Measurements from ENCODE around the gene PTCSC3. TPM values are rescaled to one million over a fixed set of nuclear protein-coding genes. Genes with fewer than 3 reads are reported as not detected.

The PTCSC3 gene
- total and polyA plus RNA-seq, 4 experiments from 2014 or later = not detected

GRCh38 chr14:36204461-36205073, 28.0 kb upstream of the PTCSC3 start:
- CTCF ChIA-PET (ENCODE audit: partially characterized antibody) = no interaction called here
- Mint-ChIP-seq H3K27ac (no peak overlapping the region), H3K4me1 (no peaks in the 10 kb centered on the region)

GRCh38 chr14:36198378-36198777, 21.9 kb upstream of the PTCSC3 start:
- Histone ChIP-seq H3K36me3 (ENCODE audit: insufficient read depth, low read length) (no peaks in the 10 kb centered on the region), H3K27ac (ENCODE audit: low read depth, low read length) (no peak overlapping the region), H3K4me3 (ENCODE audit: low read length in 2 of 2) (no peak overlapping the region), H3K4me1 (ENCODE audit: insufficient read depth, low read length) (no peaks in the 10 kb centered on the region), H3K9me3 (ENCODE audit: control insufficient read depth in 1 of 2, low read length in 2 of 2) (no peaks in the 10 kb centered on the region), H3K27me3 (ENCODE audit: insufficient read depth, low read length) (no peaks in the 10 kb centered on the region)
- POLR2A ChIA-PET (ENCODE audit: partially characterized antibody) = no interaction called here
- Mint-ChIP-seq H3K4me3 (no peak overlapping the region), H3K27me3 (peaks cover 4 to 9% of the 10 kb centered on the region in 2 donors), H3K9me3 (peaks cover 0 to 5% (median 2%) of the 10 kb centered on the region in 8 donors), H3K36me3 (no peaks in the 10 kb centered on the region), H3K4me1 (no peaks in the 10 kb centered on the region), H3K27ac (no peak overlapping the region)
- no peak for DNase-seq
- intact Hi-C loops (cut with micrococcal nuclease) = no loop called here
- CTCF ChIA-PET (ENCODE audit: partially characterized antibody) = no interaction called here

More at GRCh38 chr14:36204461-36205073, 28.0 kb upstream of the PTCSC3 start:
- POLR2A ChIA-PET (ENCODE audit: partially characterized antibody) = no interaction called here
- H3K4me3 ChIP-seq (ENCODE audit: low read length in 2 of 2) = no peak overlapping the region
- no peaks in the 10 kb centered on the region for H3K36me3 ChIP-seq (ENCODE audit: insufficient read depth, low read length)
- no peak for DNase-seq
- H3K4me1 ChIP-seq (ENCODE audit: insufficient read depth, low read length) = no peaks in the 10 kb centered on the region
- intact Hi-C loops (cut with micrococcal nuclease) = no loop called here
- H3K27ac ChIP-seq (ENCODE audit: low read depth, low read length) = no peak overlapping the region
- Mint-ChIP-seq H3K27me3 (peaks cover 0 to 4% of the 10 kb centered on the region in 2 donors), H3K9me3 (peaks cover 0 to 13% (median 5%) of the 10 kb centered on the region in 8 donors), H3K4me3 (no peak overlapping the region), H3K36me3 (no peaks in the 10 kb centered on the region)
- H3K27me3 ChIP-seq (ENCODE audit: insufficient read depth, low read length) = no peaks in the 10 kb centered on the region
- no peaks in the 10 kb centered on the region for H3K9me3 ChIP-seq (ENCODE audit: control insufficient read depth in 1 of 2, low read length in 2 of 2)

- Histone ChIP-seq H3K36me3 (ENCODE audit: insufficient read depth, low read length) (no peaks in the 10 kb centered on the region), H3K4me3 (ENCODE audit: low read length in 2 of 2) (no peak overlapping the region), H3K9me3 (ENCODE audit: control insufficient read depth in 1 of 2, low read length in 2 of 2) (no peaks in the 10 kb centered on the region), H3K27ac (ENCODE audit: low read depth, low read length) (no peak overlapping the region), H3K27me3 (ENCODE audit: insufficient read depth, low read length) (no peaks in the 10 kb centered on the region), H3K4me1 (ENCODE audit: insufficient read depth, low read length) (no peaks in the 10 kb centered on the region)
- Mint-ChIP-seq H3K36me3 (no peaks in the 10 kb centered on the region), H3K4me3 (no peak overlapping the region), H3K27me3 (peaks cover 0 to 9% of the 10 kb centered on the region in 2 donors), H3K4me1 (no peaks in the 10 kb centered on the region), H3K9me3 (peaks cover 0 to 4% (median under 1%) of the 10 kb centered on the region in 8 donors), H3K27ac (no peak overlapping the region)
- CTCF ChIA-PET (ENCODE audit: partially characterized antibody) = no interaction called here
- no peak for DNase-seq
- POLR2A ChIA-PET (ENCODE audit: partially characterized antibody) = no interaction called here
- intact Hi-C loops (cut with micrococcal nuclease) = no loop called here
Measured at GRCh38 chr14:36194663-36195062, 18.1 kb upstream of the PTCSC3 start.

- Histone ChIP-seq H3K36me3 (ENCODE audit: insufficient read depth, low read length) (no peaks in the 10 kb centered on the region), H3K27ac (ENCODE audit: low read depth, low read length) (no peak overlapping the region), H3K27me3 (ENCODE audit: insufficient read depth, low read length) (no peaks in the 10 kb centered on the region), H3K4me3 (ENCODE audit: low read length in 2 of 2) (no peak overlapping the region), H3K9me3 (ENCODE audit: control insufficient read depth in 1 of 2, low read length in 2 of 2) (no peaks in the 10 kb centered on the region), H3K4me1 (ENCODE audit: insufficient read depth, low read length) (no peaks in the 10 kb centered on the region)
- no peak overlapping the region for H3K27ac Mint-ChIP-seq
- peaks cover 0 to 3% of the 10 kb centered on the region in 2 donors for H3K27me3 Mint-ChIP-seq
- no peak for DNase-seq
- intact Hi-C loops (cut with micrococcal nuclease) = no loop called here
- H3K4me1 Mint-ChIP-seq = no peaks in the 10 kb centered on the region
- no peak overlapping the region for H3K4me3 Mint-ChIP-seq
- POLR2A ChIA-PET (ENCODE audit: partially characterized antibody) = no interaction called here
- CTCF ChIA-PET (ENCODE audit: partially characterized antibody) = no interaction called here
- H3K9me3 Mint-ChIP-seq = peaks cover 0 to 2% (median under 1%) of the 10 kb centered on the region in 8 donors
- no peaks in the 10 kb centered on the region for H3K36me3 Mint-ChIP-seq
Measured at GRCh38 chr14:36192530-36192929, 16.0 kb upstream of the PTCSC3 start.

GRCh38 chr14:36183402-36183801, 6.9 kb upstream of the PTCSC3 start:
- H3K36me3 ChIP-seq (ENCODE audit: insufficient read depth, low read length) = no peaks in the 10 kb centered on the region
- intact Hi-C loops (cut with micrococcal nuclease) = no loop called here
- no peaks in the 10 kb centered on the region for H3K4me1 ChIP-seq (ENCODE audit: insufficient read depth, low read length)
- Mint-ChIP-seq H3K27me3 (peaks cover 0 to 2% of the 10 kb centered on the region in 2 donors), H3K36me3 (no peaks in the 10 kb centered on the region), H3K27ac (no peak overlapping the region), H3K4me3 (no peak overlapping the region), H3K9me3 (peaks cover 0 to 5% (median 0%) of the 10 kb centered on the region in 8 donors), H3K4me1 (no peaks in the 10 kb centered on the region)
- DNase-seq = no peak
- ChIA-PET CTCF (ENCODE audit: partially characterized antibody) (no interaction called here), POLR2A (ENCODE audit: partially characterized antibody) (no interaction called here)
- H3K27ac ChIP-seq (ENCODE audit: low read depth, low read length) = no peak overlapping the region
- no peaks in the 10 kb centered on the region for H3K9me3 ChIP-seq (ENCODE audit: control insufficient read depth in 1 of 2, low read length in 2 of 2)
- H3K4me3 ChIP-seq (ENCODE audit: low read length in 2 of 2) = no peak overlapping the region
- no peaks in the 10 kb centered on the region for H3K27me3 ChIP-seq (ENCODE audit: insufficient read depth, low read length)

GRCh38 chr14:36181417-36181816, 4.9 kb upstream of the PTCSC3 start:
- H3K4me3 Mint-ChIP-seq = no peak overlapping the region
- no peaks in the 10 kb centered on the region for H3K9me3 ChIP-seq (ENCODE audit: control insufficient read depth in 1 of 2, low read length in 2 of 2)
- peaks cover 0 to 2% of the 10 kb centered on the region in 2 donors for H3K27me3 Mint-ChIP-seq
- no peak for DNase-seq
- CTCF ChIA-PET (ENCODE audit: partially characterized antibody) = no interaction called here
- H3K4me1 Mint-ChIP-seq = no peaks in the 10 kb centered on the region
- H3K27ac ChIP-seq (ENCODE audit: low read depth, low read length) = no peak overlapping the region
- no peaks in the 10 kb centered on the region for H3K27me3 ChIP-seq (ENCODE audit: insufficient read depth, low read length)
- H3K9me3 Mint-ChIP-seq = peaks cover 0 to 5% (median 0%) of the 10 kb centered on the region in 8 donors
- no peak overlapping the region for H3K27ac Mint-ChIP-seq
- H3K36me3 Mint-ChIP-seq = no peaks in the 10 kb centered on the region
- POLR2A ChIA-PET (ENCODE audit: partially characterized antibody) = no interaction called here
- no peaks in the 10 kb centered on the region for H3K4me1 ChIP-seq (ENCODE audit: insufficient read depth, low read length)
- H3K36me3 ChIP-seq (ENCODE audit: insufficient read depth, low read length) = no peaks in the 10 kb centered on the region
- intact Hi-C loops (cut with micrococcal nuclease) = no loop called here
- no peak overlapping the region for H3K4me3 ChIP-seq (ENCODE audit: low read length in 2 of 2)

GRCh38 chr14:36177489-36177888, 967 bp upstream of the PTCSC3 start:
- no peak overlapping the region for H3K4me3 Mint-ChIP-seq
- Histone ChIP-seq H3K27ac (ENCODE audit: low read depth, low read length) (no peak overlapping the region), H3K4me1 (ENCODE audit: insufficient read depth, low read length) (no peaks in the 10 kb centered on the region), H3K4me3 (ENCODE audit: low read length in 2 of 2) (no peak overlapping the region), H3K27me3 (ENCODE audit: insufficient read depth, low read length) (no peaks in the 10 kb centered on the region), H3K9me3 (ENCODE audit: control insufficient read depth in 1 of 2, low read length in 2 of 2) (no peaks in the 10 kb centered on the region), H3K36me3 (ENCODE audit: insufficient read depth, low read length) (no peaks in the 10 kb centered on the region)
- peaks cover 0 to 7% of the 10 kb centered on the region in 2 donors for H3K27me3 Mint-ChIP-seq
- peaks cover 0 to 1% (median 0%) of the 10 kb centered on the region in 4 donors for H3K4me1 Mint-ChIP-seq
- peaks cover 0 to 3% (median 0%) of the 10 kb centered on the region in 8 donors for H3K9me3 Mint-ChIP-seq
- ChIA-PET POLR2A (ENCODE audit: partially characterized antibody) (no interaction called here), CTCF (ENCODE audit: partially characterized antibody) (no interaction called here)
- no peak overlapping the region for H3K27ac Mint-ChIP-seq
- intact Hi-C loops (cut with micrococcal nuclease) = no loop called here
- no peaks in the 10 kb centered on the region for H3K36me3 Mint-ChIP-seq
- DNase-seq = no peak
